ENCODE measurements around the gene MCM3AP. TPM values are rescaled to one million over a fixed set of nuclear protein-coding genes. Genes with fewer than 3 reads are reported as not detected.
A peak's percentile ranks its signal among the peaks of the same experiment; 100 is the strongest.

Gene MCM3AP
- total and polyA plus RNA-seq, 9 of the 15 experiments (the other 6 are each of a cell fraction or from before 2014, with no cell fraction given) = 6.5 to 179 (median 69.6) TPM

GRCh38 chr21:46322351-46323226, 37.2 kb upstream of the MCM3AP start:
- WGBS (ENCODE audit: insufficient coverage, low coverage, missing lambda C conversion rate) = under 1% methylated on average over 50 of the region's 50 CpGs
- H3K79me2 ChIP-seq (ENCODE audit: control insufficient read depth, insufficient read depth, low read length) = peaks cover 76% of the 10 kb centered on the region
- TSS peak; percentile 63 for BruUV-seq (replicated peaks)
- peak overlapping the region; percentile 99 for H3K9ac ChIP-seq (ENCODE audit: insufficient read depth in 1 of 2, low read depth in 2 of 2, low read length in 2 of 2)
- POLR2A ChIA-PET = interaction anchor here (0.6 to 1.8 kb wide), 18 partner anchors 9 to 345 kb away, joined by 3 to 12 read pairs (median 4); partner anchors contain the start of genes LSS, MCM3AP and YBEY
- no peaks in the 10 kb centered on the region for H3K27me3 ChIP-seq (ENCODE audit: control insufficient read depth in 2 of 2, insufficient read depth in 2 of 2, low read length in 2 of 2)
- H3K4me1 ChIP-seq (replicated peaks in 1 of 2; ENCODE audit: control insufficient read depth in 2 of 2, insufficient read depth in 2 of 2, low read length in 2 of 2) = peaks cover 32 to 70% of the 10 kb centered on the region in 2 experiments; a peak in 4 of 5 replicates
- peak overlapping the region; percentile 91 for H3K4me2 ChIP-seq (ENCODE audit: insufficient read depth, low read length)
- H3K27ac ChIP-seq (ENCODE audit: extremely low read depth, low read depth, low read length) = peak overlapping the region; percentile 99
- CTCF ChIA-PET (ENCODE audit: low intra/inter-chr PET ratio) = interaction anchor here (0.6 kb wide), 1 partner anchor 409 kb away, joined by 4 read pairs; no protein-coding TSS in a partner anchor
- H2AFZ ChIP-seq (ENCODE audit: low read depth, low read length) = no peak overlapping the region
- H3K9me3 ChIP-seq (replicated peaks; ENCODE audit: control insufficient read depth, insufficient read depth, low read depth, low read length) = no peaks in the 10 kb centered on the region
- in situ Hi-C loops (cut with MboI) (no loop called here), intact Hi-C loops (cut with micrococcal nuclease) (loop anchor here (1.0 kb wide), 1 partner anchor 136 kb away; the partner anchor contains the start of gene DIP2A)
- no peak for ATAC-seq
- H3K36me3 ChIP-seq (ENCODE audit: control insufficient read depth, insufficient read depth, low read length) = peaks cover 36% of the 10 kb centered on the region
- FAIRE-seq = no peak
- no peaks in the 10 kb centered on the region for H3K9me1 ChIP-seq (ENCODE audit: control insufficient read depth, insufficient read depth, low read length)
- peak overlapping the region; percentile 89 for H3K4me3 ChIP-seq
- DNase-seq (ENCODE audit: extremely low read depth in 1 of 4, low spot score in 3 of 4) = peak in 1 of 4 experiments; percentile 57
- H4K20me1 ChIP-seq (replicated peaks; ENCODE audit: control insufficient read depth, insufficient read depth, low read length) = peaks cover 26% of the 10 kb centered on the region
- TF ChIP-seq ZNF609 (CRISPR knock-in tag; IDR thresholded peaks at IDR 0.05; ENCODE audit: borderline replicate concordance) (no peak), ZBTB49 (CRISPR knock-in tag; IDR thresholded peaks at IDR 0.05; ENCODE audit: borderline replicate concordance) (0 out of 2 replicates have a peak, but pooled peaks have one; percentile 34), ZSCAN29 (IDR thresholded peaks at IDR 0.05) (no peak), E2F5 (CRISPR knock-in tag; IDR thresholded peaks at IDR 0.05) (0 out of 2 replicates have a peak, but pooled peaks have one; percentile 38), EP300 (IDR thresholded peaks at IDR 0.05; ENCODE audit: low read length) (no peak), NELFE (IDR thresholded peaks at IDR 0.05; ENCODE audit: insufficient read depth, insufficient read length) (no peak)

All from K562 (cell line).